Left lung (tissue), 10 donors: ENCODE results near the gene KRT80. TPM values are rescaled to one million over a fixed set of nuclear protein-coding genes. Genes with fewer than 3 reads are reported as not detected.

Source experiments
- ATAC-seq: fragments of 200-7000 bp; cut with Tn5 transposase; one replicate; pipeline ENCODE4 v1.9.1; 2020; ENCODE audit warnings: moderate library complexity
- DNase-seq, 4 donors: peaks; one replicate each; pipeline ENCODE4 v3.0.0-alpha.2; 2013 to 2020
- H3K27ac ChIP-seq, 2 donors: fragments of 200-600 bp; sonication (generic) in 1 of 2; one replicate each; pipeline versions ENCODE4 v1.5.0 to v1.8.0; 2020 to 2021
- H3K27me3 ChIP-seq, 2 donors: fragments of 200-600 bp; sonication (generic) in 1 of 2; one replicate each; pipeline versions ENCODE4 v1.5.0 to v1.8.0; 2020 to 2021
- H3K36me3 ChIP-seq, 2 donors: fragments of 200-600 bp; sonication (generic) in 1 of 2; one replicate each; pipeline versions ENCODE4 v1.5.0 to v1.8.0; 2020 to 2021
- H3K4me1 ChIP-seq, 2 donors: fragments of 200-600 bp; one replicate each; pipeline ENCODE4 v1.8.0; 2021
- H3K4me3 ChIP-seq, 2 donors: fragments of 200-600 bp; sonication (generic) in 1 of 2; one replicate each; pipeline versions ENCODE4 v1.5.0 to v1.8.0; 2020 to 2021; ENCODE audit warnings: mild to moderate bottlenecking in 1 of 2
- H3K9me3 ChIP-seq, 2 donors: fragments of 200-600 bp; sonication (generic) in 1 of 2; one replicate each; pipeline versions ENCODE4 v1.5.0 to v1.8.0; 2020 to 2021
- intact Hi-C, 2 donors: fragments of 100-400 bp; cut with DNase I; formaldehyde crosslinking; loops; one replicate each; pipeline versions ENCODE4 v1.11.2 to v1.14.2; 2022
- polyA plus RNA-seq, 6 donors: library from polyadenylated mRNA; unstranded; fragments of 120-200 nt; gene quantifications; one replicate each; pipeline ENCODE4 v1.2.1, GENCODE V29; 2013; ENCODE audit not compliant: insufficient read length in 6 of 6
- total RNA-seq, 2 donors: library from RNA; stranded (reverse); fragmentation: NEBNext Ultra II Directional; extraction: Animal tissue kit (Norgen Biotek cat#: 25700); gene quantifications; one replicate each; pipeline ENCODE4 v1.2.1, GENCODE V29; 2021
- TF ChIP-seq, protein P1 (sequence below), 2 donors: fragments of 200-600 bp; sonication (generic) in 1 of 2; IDR thresholded peaks; one replicate each; pipeline versions ENCODE4 v1.5.0 to v1.8.0; 2021; ENCODE audit warnings: antibody characterized with exemption in 2 of 2
- donor health status: DM: no; HTN: yes; CAD: no.
- donor health status: DM: no; HTN: no; CAD: no.

KRT80 gene
- total and polyA plus RNA-seq, 8 donors, result 0.59 to 30.1 (median 0.93) TPM

DNA sequence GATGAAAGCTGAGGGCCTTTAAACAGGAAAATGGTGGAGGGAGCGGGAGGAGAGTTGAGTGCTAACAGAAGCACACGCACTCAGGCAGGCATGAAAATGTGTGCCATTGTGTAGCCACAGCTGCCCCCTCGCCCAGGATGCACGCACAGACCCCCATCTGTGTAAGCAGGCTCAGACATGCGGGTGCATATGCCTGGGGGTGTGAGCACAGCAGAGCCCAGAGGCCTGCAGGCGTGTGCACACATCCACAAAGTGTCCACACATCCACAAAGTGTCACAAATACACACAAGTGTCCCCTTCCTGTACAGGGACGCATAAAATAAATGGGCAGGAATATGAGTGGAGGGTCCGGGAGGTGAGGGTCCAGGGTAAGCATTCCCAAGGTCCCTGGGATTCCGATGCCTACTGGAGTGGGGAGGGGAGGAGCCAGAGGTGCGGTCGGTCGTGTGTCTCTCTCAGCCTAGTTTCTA lies 40.4 kb upstream of the KRT80 start:
- Histone ChIP-seq H3K36me3 (no peaks in the 10 kb centered on the region), H3K9me3 (no peaks in the 10 kb centered on the region), H3K4me3 (peak overlapping the region in 1 of 2 donors; percentile 45), H3K27ac (peak overlapping the region; percentile 64 to 83), H3K27me3 (peaks cover 18 to 48% of the 10 kb centered on the region in 2 donors), H3K4me1 (peaks cover 5 to 28% of the 10 kb centered on the region in 2 donors)
- intact Hi-C loops, result no loop called here
- peak; percentile 11 for ATAC-seq
- TF ChIP-seq, protein P1, sequence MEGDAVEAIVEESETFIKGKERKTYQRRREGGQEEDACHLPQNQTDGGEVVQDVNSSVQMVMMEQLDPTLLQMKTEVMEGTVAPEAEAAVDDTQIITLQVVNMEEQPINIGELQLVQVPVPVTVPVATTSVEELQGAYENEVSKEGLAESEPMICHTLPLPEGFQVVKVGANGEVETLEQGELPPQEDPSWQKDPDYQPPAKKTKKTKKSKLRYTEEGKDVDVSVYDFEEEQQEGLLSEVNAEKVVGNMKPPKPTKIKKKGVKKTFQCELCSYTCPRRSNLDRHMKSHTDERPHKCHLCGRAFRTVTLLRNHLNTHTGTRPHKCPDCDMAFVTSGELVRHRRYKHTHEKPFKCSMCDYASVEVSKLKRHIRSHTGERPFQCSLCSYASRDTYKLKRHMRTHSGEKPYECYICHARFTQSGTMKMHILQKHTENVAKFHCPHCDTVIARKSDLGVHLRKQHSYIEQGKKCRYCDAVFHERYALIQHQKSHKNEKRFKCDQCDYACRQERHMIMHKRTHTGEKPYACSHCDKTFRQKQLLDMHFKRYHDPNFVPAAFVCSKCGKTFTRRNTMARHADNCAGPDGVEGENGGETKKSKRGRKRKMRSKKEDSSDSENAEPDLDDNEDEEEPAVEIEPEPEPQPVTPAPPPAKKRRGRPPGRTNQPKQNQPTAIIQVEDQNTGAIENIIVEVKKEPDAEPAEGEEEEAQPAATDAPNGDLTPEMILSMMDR (IDR thresholded peaks at IDR 0.05), result no peak
- no peak for DNase-seq

DNA sequence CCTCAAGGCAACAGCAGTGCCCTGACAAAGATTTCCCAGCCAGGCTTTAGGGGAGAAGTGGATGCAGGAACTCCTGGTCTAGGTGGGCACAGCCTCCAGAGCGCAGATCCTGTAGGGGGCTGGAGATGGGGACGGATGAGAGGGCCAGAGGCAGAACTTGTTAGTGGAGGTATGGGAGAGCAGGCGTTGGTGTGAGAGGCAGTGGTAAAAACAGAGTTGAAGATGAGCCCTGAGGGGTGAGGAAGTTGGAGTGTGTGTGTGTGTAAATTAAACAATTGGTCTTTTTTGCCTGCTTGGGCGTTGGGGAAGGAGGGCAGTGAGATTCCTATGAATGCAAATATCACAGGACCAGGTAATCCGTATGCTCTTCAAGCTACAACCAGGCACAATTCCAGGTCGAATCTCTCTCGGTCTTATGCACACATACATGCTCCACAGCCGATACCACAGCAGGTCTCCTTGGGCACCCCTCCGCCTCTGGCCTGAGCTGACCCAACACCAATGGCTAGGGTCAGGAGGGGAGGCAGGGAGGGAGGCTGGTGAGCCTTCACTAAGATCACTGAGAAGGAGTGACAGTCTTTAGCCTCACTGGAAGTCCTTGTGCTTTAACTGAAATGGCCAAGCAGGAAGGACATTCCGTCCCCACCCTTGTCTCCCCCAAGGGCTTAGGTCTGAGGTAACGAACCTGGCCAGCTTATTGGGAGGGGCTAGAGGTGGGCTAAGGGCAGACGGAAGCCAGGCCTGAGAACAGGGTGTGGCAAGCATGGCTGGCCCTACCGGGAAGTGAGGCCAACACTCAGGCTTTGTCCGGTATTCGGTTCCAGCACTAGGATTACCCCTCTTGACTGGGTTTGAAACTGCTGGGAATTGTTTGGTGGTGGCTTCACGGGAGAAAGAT lies 39.7 kb upstream of the KRT80 start:
- intact Hi-C loops, result no loop called here
- Histone ChIP-seq H3K4me3 (no peak overlapping the region), H3K27ac (peak overlapping the region; percentile 64 to 83), H3K36me3 (no peaks in the 10 kb centered on the region), H3K9me3 (no peaks in the 10 kb centered on the region), H3K4me1 (peaks cover 5 to 26% of the 10 kb centered on the region in 2 donors), H3K27me3 (peaks cover 18 to 48% of the 10 kb centered on the region in 2 donors)
- DNase-seq (peak in 1 of 4 donors; percentile 80), ATAC-seq (peak; percentile 25)
- TF ChIP-seq, protein P1 (IDR thresholded peaks at IDR 0.05), result no peak

DNA sequence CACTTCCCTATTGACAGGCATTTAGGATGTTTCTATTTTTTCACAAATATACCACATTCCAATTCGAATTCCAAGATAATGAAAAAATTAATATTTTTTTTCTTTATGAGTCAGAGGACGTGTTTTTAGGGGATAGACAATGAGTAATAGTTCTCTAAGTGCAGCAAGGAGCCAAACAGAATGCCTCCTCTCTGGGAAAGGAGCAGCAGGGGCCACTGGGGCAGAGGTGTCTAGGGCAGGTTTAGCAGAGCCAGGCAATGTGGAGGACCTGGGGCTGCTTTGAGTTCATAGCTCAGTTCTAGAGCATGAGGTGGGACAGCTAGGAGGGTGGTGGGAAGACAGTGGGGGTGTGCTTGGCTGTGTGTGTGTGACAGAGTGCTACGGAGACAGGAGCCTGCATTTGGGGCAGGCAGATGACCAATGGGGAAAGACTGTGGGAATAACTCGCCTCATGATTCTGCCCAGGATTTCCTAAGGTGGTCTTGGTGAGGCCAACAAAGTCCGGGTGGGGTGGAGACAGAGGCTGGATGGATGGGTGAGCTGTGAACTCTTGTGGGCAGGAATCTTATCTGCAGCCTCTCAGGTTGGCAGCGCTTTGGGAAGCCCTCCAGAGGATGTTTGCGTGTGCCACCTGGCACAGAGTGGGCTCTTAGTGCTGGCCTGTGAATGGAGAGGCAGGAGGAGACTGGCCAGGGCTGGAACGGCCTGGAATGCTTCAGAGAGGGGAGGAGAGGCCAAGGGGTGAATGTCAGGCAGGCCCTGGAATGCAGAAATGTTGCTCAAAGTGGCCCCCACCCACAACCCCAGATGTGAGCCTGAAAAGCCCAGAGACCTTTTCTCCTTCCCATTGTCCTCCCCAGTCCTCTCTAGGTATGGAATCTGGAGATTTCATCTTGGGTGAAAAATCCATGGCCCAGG lies 38.8 kb upstream of the KRT80 start:
- Histone ChIP-seq H3K4me1 (peaks cover 5 to 35% of the 10 kb centered on the region in 2 donors), H3K36me3 (no peaks in the 10 kb centered on the region), H3K27me3 (peaks cover 18 to 48% of the 10 kb centered on the region in 2 donors), H3K9me3 (no peaks in the 10 kb centered on the region), H3K4me3 (no peak overlapping the region), H3K27ac (peak overlapping the region; percentile 64 to 83)
- DNase-seq, result peak in 2 of 4 donors; percentile 81 to 84
- peak; percentile 66 for ATAC-seq
- TF ChIP-seq, protein P1 (IDR thresholded peaks at IDR 0.05), result no peak
- intact Hi-C loops, result no loop called here

DNA sequence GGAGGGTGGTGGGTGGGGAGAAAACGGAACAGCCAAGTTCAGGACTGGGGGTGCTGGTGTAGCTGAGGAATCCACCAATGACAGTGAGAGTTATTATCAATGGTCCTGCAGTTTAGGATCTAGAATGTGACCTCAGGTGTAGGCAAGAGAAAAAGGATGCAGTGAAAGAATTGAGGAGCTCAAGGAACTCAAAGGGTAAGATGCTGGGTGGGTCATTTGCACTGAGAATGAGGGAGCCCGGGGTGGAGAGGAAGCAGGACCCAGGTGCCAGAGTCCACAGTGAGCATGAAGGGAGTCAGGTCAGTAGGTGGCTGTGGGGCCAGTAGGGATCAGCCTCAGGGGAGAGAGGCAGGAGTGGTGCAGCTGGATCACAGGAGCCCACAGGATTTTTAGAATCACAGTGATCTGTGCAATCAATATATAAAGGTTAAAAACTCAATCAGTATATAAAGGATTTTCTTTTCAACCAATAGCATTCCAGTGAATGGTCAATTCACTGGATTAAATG lies 38.1 kb upstream of the KRT80 start:
- peaks cover 5 to 36% of the 10 kb centered on the region in 2 donors for H3K4me1 ChIP-seq
- no peaks in the 10 kb centered on the region for H3K9me3 ChIP-seq
- TF ChIP-seq, protein P1 (IDR thresholded peaks at IDR 0.05), result no peak
- peaks cover 18 to 45% of the 10 kb centered on the region in 2 donors for H3K27me3 ChIP-seq
- intact Hi-C loops, result no loop called here
- no peak overlapping the region for H3K4me3 ChIP-seq
- DNase-seq (no peak), ATAC-seq (no peak)
- H3K27ac ChIP-seq, result no peak overlapping the region
- no peaks in the 10 kb centered on the region for H3K36me3 ChIP-seq
